ENCODE measurements around the gene PRKAR2B. TPM values are rescaled to one million over a fixed set of nuclear protein-coding genes. Genes with fewer than 3 reads are reported as not detected.

Gene PRKAR2B
- total RNA-seq, 4 donors from 2014 or later, result 33.1 to 54.6 (median 51.5) TPM

DNA sequence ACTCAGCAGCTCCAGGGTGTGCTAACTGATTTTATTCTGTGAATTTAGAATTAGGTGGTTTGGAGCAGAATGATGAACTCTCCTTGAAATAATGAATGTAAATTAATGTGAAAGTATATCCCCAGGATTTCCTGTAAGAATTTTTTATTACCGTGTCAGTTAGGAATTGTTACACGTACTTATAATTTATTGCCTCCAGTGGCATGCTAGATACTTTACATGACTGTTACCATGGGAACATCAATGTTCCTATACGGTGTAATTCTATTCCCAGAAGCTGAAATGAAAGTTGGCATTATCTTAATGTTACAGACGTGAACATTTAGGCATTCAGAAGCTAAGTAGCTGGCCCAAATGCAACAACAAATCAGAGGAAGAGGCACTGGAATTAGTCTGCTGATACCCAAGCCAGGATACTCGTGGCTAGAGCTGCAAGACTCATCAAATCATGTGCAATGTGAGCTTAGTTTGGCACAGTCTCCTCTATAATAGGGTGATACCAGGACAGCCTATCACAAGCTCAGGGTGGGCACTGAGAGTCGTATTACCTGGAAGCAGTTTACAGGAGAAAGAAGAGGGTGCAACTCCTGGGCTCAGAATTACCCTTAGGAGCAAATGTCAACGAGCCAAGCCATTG lies 30.0 kb upstream of the PRKAR2B start:
- 46 to 52% methylated on average over 7 of the region's 7 CpGs for WGBS, 2 donors
- Histone ChIP-seq H3K27me3 (no peaks in the 10 kb centered on the region), H3K36me3 (no peaks in the 10 kb centered on the region), H3K27ac (no peak overlapping the region), H3K4me3 (no peak overlapping the region), H3K9me3 (no peaks in the 10 kb centered on the region), H3K4me1 (peaks cover 0 to 7% (median 0%) of the 10 kb centered on the region in 4 donors)
- no peak for DNase-seq (ENCODE audit: low spot score in 2 of 2)
- TF ChIP-seq, protein P1, sequence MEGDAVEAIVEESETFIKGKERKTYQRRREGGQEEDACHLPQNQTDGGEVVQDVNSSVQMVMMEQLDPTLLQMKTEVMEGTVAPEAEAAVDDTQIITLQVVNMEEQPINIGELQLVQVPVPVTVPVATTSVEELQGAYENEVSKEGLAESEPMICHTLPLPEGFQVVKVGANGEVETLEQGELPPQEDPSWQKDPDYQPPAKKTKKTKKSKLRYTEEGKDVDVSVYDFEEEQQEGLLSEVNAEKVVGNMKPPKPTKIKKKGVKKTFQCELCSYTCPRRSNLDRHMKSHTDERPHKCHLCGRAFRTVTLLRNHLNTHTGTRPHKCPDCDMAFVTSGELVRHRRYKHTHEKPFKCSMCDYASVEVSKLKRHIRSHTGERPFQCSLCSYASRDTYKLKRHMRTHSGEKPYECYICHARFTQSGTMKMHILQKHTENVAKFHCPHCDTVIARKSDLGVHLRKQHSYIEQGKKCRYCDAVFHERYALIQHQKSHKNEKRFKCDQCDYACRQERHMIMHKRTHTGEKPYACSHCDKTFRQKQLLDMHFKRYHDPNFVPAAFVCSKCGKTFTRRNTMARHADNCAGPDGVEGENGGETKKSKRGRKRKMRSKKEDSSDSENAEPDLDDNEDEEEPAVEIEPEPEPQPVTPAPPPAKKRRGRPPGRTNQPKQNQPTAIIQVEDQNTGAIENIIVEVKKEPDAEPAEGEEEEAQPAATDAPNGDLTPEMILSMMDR (IDR thresholded peaks at IDR 0.05), result no peak
- no peak for TF ChIP-seq EP300 (IDR thresholded peaks at IDR 0.05)

DNA sequence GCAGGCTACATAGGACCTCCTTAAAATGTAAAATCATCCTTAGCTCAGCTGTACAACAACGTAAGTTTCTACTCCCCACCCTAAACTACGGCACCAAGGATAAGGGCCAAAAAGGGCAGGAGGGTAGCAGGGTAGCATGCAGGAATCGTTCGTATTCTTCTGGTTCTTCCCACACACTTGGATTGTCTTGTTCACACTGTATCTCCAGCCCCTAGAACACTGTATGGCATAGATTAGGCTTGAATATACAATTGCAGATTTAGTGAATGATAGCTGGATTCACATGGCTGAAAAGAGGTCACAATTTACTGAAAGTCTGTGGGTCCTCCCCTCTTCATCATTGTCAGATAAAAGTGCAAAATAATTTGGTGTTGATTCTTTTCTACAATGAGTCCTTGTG lies 28.2 kb upstream of the PRKAR2B start:
- no peak for DNase-seq (ENCODE audit: low spot score in 2 of 2)
- H3K9me3 ChIP-seq, result peaks cover 0 to 4% (median 0%) of the 10 kb centered on the region in 4 donors
- no peaks in the 10 kb centered on the region for H3K27me3 ChIP-seq
- no peaks in the 10 kb centered on the region for H3K36me3 ChIP-seq
- H3K4me3 ChIP-seq, result no peak overlapping the region
- no peaks in the 10 kb centered on the region for H3K4me1 ChIP-seq
- 54 to 63% methylated on average over 4 of the region's 4 CpGs for WGBS, 2 donors
- TF ChIP-seq, protein P1 (IDR thresholded peaks at IDR 0.05), result no peak
- TF ChIP-seq EP300 (IDR thresholded peaks at IDR 0.05) (no peak), POLR2A (IDR thresholded peaks at IDR 0.05) (no peak)
- H3K27ac ChIP-seq, result no peak overlapping the region

DNA sequence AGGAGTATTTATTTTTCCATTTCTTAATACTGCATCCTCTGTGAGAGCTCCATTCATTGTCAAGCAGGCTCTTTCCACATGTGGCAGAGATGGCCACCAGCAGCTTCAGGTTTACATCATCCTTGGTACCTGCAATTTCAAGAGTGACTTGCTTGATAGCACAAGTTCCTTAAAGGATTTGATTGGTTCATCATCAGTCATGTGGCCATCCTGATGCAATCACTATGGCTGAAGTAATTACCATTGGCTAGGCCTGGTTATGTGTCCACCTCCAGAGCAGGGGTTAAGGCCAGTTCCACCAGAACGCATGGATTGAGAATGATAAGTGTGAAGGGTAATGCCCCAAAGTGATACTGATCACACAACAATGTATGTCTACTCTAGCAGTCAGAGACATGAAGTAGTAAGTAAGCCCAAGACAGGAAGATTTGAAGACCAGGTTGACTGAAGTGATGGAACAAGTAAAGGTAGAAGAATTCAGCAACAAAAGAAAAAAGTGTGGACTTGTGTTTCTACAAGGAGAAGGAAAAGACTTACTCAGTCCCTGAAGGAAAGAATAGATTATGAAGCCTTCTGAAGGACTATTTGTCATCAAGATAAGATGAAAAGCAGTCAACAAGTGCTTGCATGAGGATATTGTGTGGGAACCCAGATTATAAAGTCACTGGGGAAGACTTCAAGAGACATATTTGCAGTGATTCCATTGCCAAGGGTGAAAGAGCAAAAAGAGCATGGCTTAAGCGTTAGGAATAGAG lies 26.4 kb upstream of the PRKAR2B start:
- Histone ChIP-seq H3K9me3 (peaks cover 0 to 21% (median 6%) of the 10 kb centered on the region in 4 donors), H3K36me3 (no peaks in the 10 kb centered on the region), H3K27ac (no peak overlapping the region), H3K4me1 (no peaks in the 10 kb centered on the region), H3K27me3 (no peaks in the 10 kb centered on the region), H3K4me3 (no peak overlapping the region)
- DNase-seq (ENCODE audit: low spot score in 2 of 2), result no peak
- 55 to 67% methylated on average over 2 of the region's 2 CpGs for WGBS, 2 donors
- TF ChIP-seq, protein P1 (IDR thresholded peaks at IDR 0.05), result no peak
- TF ChIP-seq POLR2A (IDR thresholded peaks at IDR 0.05) (no peak), EP300 (IDR thresholded peaks at IDR 0.05) (no peak)

DNA sequence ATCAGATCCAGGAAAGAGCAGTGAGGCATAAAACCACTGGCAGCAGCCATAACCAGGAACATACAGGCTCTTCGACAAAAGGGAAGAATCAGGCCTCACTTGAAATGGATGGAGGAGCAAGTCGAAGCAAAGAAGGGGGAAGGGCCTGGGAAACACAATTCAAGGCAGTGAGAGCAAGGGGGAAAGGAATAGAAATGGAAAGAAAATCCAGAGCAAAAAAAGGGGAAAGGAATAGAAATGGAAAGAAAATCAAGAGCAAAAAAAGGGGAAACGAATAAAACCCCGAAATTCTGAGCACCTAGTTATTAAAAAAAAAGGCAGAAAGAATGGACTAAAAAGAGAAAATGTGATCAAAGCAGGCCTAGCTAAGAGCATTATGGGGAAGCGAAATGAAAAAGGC lies 24.1 kb upstream of the PRKAR2B start:
- TF ChIP-seq, protein P1 (IDR thresholded peaks at IDR 0.05), result no peak
- TF ChIP-seq EP300 (IDR thresholded peaks at IDR 0.05) (no peak), POLR2A (IDR thresholded peaks at IDR 0.05) (no peak)
- peaks cover 0 to 27% (median 8%) of the 10 kb centered on the region in 4 donors for H3K9me3 ChIP-seq
- WGBS, 2 donors, result 74 to 77% methylated on average over 5 of the region's 5 CpGs
- no peak for DNase-seq (ENCODE audit: low spot score in 2 of 2)
- no peak overlapping the region for H3K27ac ChIP-seq
- no peaks in the 10 kb centered on the region for H3K27me3 ChIP-seq
- H3K4me3 ChIP-seq, result no peak overlapping the region
- no peaks in the 10 kb centered on the region for H3K36me3 ChIP-seq
- H3K4me1 ChIP-seq, result peaks cover 0 to 12% (median 0%) of the 10 kb centered on the region in 4 donors

DNA sequence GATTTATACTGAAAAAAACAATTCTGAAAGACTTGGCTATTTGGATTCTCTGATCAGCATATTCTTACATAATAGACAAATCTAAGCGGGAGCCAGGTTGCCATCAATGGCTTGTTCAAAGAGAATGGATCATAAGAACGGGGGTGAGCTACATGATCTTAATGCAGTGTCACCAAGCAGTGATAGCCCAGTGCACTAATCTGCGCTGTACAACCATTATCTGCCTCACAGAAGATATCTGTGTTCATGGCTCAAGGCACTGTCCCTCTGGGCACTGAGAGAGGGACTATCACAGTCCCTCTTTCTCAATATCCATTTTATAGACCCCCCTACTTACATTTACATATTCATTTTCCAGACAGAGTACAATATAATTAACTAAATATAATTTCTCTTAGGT lies 22.9 kb upstream of the PRKAR2B start:
- 92 to 99% methylated on average over 3 of the region's 3 CpGs for WGBS, 2 donors

More for the DNA sequence above, 22.9 kb upstream of the PRKAR2B start:
- H3K36me3 ChIP-seq, result no peaks in the 10 kb centered on the region
- H3K4me3 ChIP-seq, result no peak overlapping the region
- no peaks in the 10 kb centered on the region for H3K27me3 ChIP-seq
- H3K4me1 ChIP-seq, result peaks cover 0 to 24% (median 3%) of the 10 kb centered on the region in 4 donors
- H3K9me3 ChIP-seq, result peaks cover 0 to 27% (median 8%) of the 10 kb centered on the region in 4 donors
- H3K27ac ChIP-seq, result no peak overlapping the region
- no peak for DNase-seq (ENCODE audit: low spot score in 2 of 2)
- TF ChIP-seq EP300 (IDR thresholded peaks at IDR 0.05) (no peak), POLR2A (IDR thresholded peaks at IDR 0.05) (no peak)
- TF ChIP-seq, protein P1 (IDR thresholded peaks at IDR 0.05), result no peak

All from tibial nerve (tissue), 4 donors.